Measurements from ENCODE around the gene RAMP2. TPM values are rescaled to one million over a fixed set of nuclear protein-coding genes. Genes with fewer than 3 reads are reported as not detected.

Gene RAMP2
- polyA plus RNA-seq, 3 donors from 2014 or later = not detected

Other genes starting within 250 kb of the RAMP2 start
- 10 to 100 TPM; 28.1 to 43.5 (median 33.6) TPM for gene NAGLU, start 225.0 kb upstream of the RAMP2 start, polyA plus RNA-seq
- 1 to 10 TPM in 1 of 3 donors, under 1 TPM in 1, not detected in 1; 0.99 to 1.9 TPM for gene HSD17B1, start 208.3 kb upstream of the RAMP2 start, polyA plus RNA-seq
- 100 to 1,000 TPM in 1 of 3 donors, 10 to 100 TPM in 2; 54.1 to 136 (median 72.5) TPM for gene COASY, start 199.1 kb upstream of the RAMP2 start, polyA plus RNA-seq
- 10 to 100 TPM; 25.0 to 41.0 (median 30.5) TPM for gene MLX, start 194.1 kb upstream of the RAMP2 start, polyA plus RNA-seq
- 1 to 10 TPM in 2 of 3 donors, under 1 TPM in 1; 0.91 to 3.0 (median 1.5) TPM for gene PSMC3IP, start 183.5 kb upstream of the RAMP2 start, polyA plus RNA-seq
- gene RETREG3, start 151.9 kb upstream of the RAMP2 start, polyA plus RNA-seq = 100 to 1,000 TPM; 132 to 168 (median 133) TPM
- 10 to 100 TPM in 2 of 3 donors, 1 to 10 TPM in 1; 6.0 to 16.9 (median 10.9) TPM for gene TUBG1, start 151.5 kb upstream of the RAMP2 start, polyA plus RNA-seq
- gene TUBG2, start 101.9 kb upstream of the RAMP2 start, polyA plus RNA-seq = 1 to 10 TPM; 1.3 to 4.0 (median 3.4) TPM
- gene PLEKHH3, start 84.2 kb upstream of the RAMP2 start, polyA plus RNA-seq = not detected
- gene CCR10, start 79.4 kb upstream of the RAMP2 start, polyA plus RNA-seq = under 1 TPM in 2 of 3 donors, not detected in 1; 0.17 to 0.26 TPM
- gene CNTNAP1, start 78.7 kb upstream of the RAMP2 start, polyA plus RNA-seq = under 1 TPM in 1 of 3 donors, not detected in 2; 0.73 TPM
- gene EZH1, start 16.2 kb upstream of the RAMP2 start, polyA plus RNA-seq = 10 to 100 TPM in 2 of 3 donors, 1 to 10 TPM in 1; 9.8 to 32.3 (median 19.5) TPM
- gene VPS25, start 12.2 kb downstream of the RAMP2 start, polyA plus RNA-seq = 10 to 100 TPM; 60.2 to 94.1 (median 90.2) TPM
- not detected for gene WNK4, start 19.4 kb downstream of the RAMP2 start, polyA plus RNA-seq
- gene COA3, start 37.5 kb downstream of the RAMP2 start, polyA plus RNA-seq = 100 to 1,000 TPM; 162 to 221 (median 186) TPM
- gene CNTD1, start 37.6 kb downstream of the RAMP2 start, polyA plus RNA-seq = under 1 TPM in 2 of 3 donors, not detected in 1; 0.10 to 0.40 TPM
- gene BECN1, start 63.1 kb downstream of the RAMP2 start, polyA plus RNA-seq = 100 to 1,000 TPM in 2 of 3 donors, 10 to 100 TPM in 1; 97.6 to 163 (median 135) TPM
- gene PSME3, start 72.2 kb downstream of the RAMP2 start, polyA plus RNA-seq = 100 to 1,000 TPM; 122 to 200 (median 161) TPM
- under 1 TPM in 1 of 3 donors, not detected in 2; 0.12 TPM for gene AOC2, start 83.4 kb downstream of the RAMP2 start, polyA plus RNA-seq
- not detected for gene AOC3, start 90.0 kb downstream of the RAMP2 start, polyA plus RNA-seq
- gene G6PC1, start 139.6 kb downstream of the RAMP2 start, polyA plus RNA-seq = not detected
- 10 to 100 TPM; 36.2 to 46.7 (median 36.4) TPM for gene AARSD1, start 203.2 kb downstream of the RAMP2 start, polyA plus RNA-seq
- not detected for gene PTGES3L, start 218.9 kb downstream of the RAMP2 start, polyA plus RNA-seq
- gene RUNDC1, start 219.3 kb downstream of the RAMP2 start, polyA plus RNA-seq = 10 to 100 TPM; 10.2 to 16.5 (median 13.0) TPM
- gene RPL27, start 237.2 kb downstream of the RAMP2 start, polyA plus RNA-seq = 1,000 to 10,000 TPM in 2 of 3 donors, 100 to 1,000 TPM in 1; 807 to 2,182 (median 1,177) TPM
- 100 to 1,000 TPM; 127 to 130 (median 129) TPM for gene IFI35, start 245.6 kb downstream of the RAMP2 start, polyA plus RNA-seq

Measured in immature natural killer cell (primary cell).